ENCODE results near the gene PCNP. TPM values are rescaled to one million over a fixed set of nuclear protein-coding genes. Genes with fewer than 3 reads are reported as not detected.

The PCNP gene
- polyA plus RNA-seq, 1 donor from 2014 or later, result 280 TPM

DNA sequence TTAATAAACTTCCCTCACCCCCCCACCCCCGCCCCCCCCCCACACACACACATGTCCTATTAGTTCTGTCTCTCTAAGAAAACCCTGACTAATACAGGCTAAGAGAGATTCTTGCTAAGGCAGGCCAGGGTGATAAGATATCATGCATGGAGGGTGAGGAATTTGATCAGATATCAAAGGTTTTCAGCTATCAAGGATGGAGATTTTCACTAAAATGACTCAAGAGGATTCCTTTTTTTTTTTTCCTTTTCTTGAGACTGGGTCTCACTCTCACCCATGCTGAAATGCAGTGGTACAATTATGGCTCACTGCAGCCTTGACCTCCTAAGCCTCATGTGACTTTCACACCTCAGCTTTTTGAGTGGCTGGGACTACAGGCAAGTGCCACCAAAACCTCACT lies 46.1 kb upstream of the PCNP start:
- no peak overlapping the region for H3K9ac ChIP-seq (ENCODE audit: low read length)
- H3K9me3 ChIP-seq (ENCODE audit: low read length), result no peaks in the 10 kb centered on the region
- no peak overlapping the region for H2AFZ ChIP-seq (ENCODE audit: low read depth, low read length)
- H3K4me3 ChIP-seq (ENCODE audit: low read length), result no peak overlapping the region
- no peaks in the 10 kb centered on the region for H4K20me1 ChIP-seq (ENCODE audit: insufficient read depth)
- H3K27ac ChIP-seq (ENCODE audit: low read length), result no peak overlapping the region
- no peaks in the 10 kb centered on the region for H3K27me3 ChIP-seq (ENCODE audit: insufficient read depth, low read depth, low read length)
- no peak overlapping the region for H3K4me2 ChIP-seq (ENCODE audit: low read length)
- H3K9me2 ChIP-seq (ENCODE audit: insufficient read depth, low read length), result no peaks in the 10 kb centered on the region
- no peak for TF ChIP-seq REST (IDR thresholded peaks at IDR 0.05; ENCODE audit: borderline replicate concordance)
- no peak for TF ChIP-seq EZH2 (IDR thresholded peaks at IDR 0.05; ENCODE audit: borderline replicate concordance, insufficient read depth, low read length, poor library complexity, severe bottlenecking)
- TF ChIP-seq MXI1 (conservative IDR thresholded peaks at IDR 0.05; ENCODE audit: poor library complexity, severe bottlenecking), result no peak
- TF ChIP-seq, protein P1, sequence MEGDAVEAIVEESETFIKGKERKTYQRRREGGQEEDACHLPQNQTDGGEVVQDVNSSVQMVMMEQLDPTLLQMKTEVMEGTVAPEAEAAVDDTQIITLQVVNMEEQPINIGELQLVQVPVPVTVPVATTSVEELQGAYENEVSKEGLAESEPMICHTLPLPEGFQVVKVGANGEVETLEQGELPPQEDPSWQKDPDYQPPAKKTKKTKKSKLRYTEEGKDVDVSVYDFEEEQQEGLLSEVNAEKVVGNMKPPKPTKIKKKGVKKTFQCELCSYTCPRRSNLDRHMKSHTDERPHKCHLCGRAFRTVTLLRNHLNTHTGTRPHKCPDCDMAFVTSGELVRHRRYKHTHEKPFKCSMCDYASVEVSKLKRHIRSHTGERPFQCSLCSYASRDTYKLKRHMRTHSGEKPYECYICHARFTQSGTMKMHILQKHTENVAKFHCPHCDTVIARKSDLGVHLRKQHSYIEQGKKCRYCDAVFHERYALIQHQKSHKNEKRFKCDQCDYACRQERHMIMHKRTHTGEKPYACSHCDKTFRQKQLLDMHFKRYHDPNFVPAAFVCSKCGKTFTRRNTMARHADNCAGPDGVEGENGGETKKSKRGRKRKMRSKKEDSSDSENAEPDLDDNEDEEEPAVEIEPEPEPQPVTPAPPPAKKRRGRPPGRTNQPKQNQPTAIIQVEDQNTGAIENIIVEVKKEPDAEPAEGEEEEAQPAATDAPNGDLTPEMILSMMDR (IDR thresholded peaks at IDR 0.05; ENCODE audit: poor library complexity, severe bottlenecking), result no peak
- TF ChIP-seq RAD21 (conservative IDR thresholded peaks at IDR 0.05), result no peak
- no peak for TF ChIP-seq TAF1 (IDR thresholded peaks at IDR 0.05; ENCODE audit: low read depth)
- no peak for TF ChIP-seq EP300 (conservative IDR thresholded peaks at IDR 0.05; ENCODE audit: poor library complexity, severe bottlenecking)
- TF ChIP-seq SMC3 (conservative IDR thresholded peaks at IDR 0.05; ENCODE audit: poor library complexity), result no peak
- no peak for TF ChIP-seq POLR2AphosphoS5 (IDR thresholded peaks at IDR 0.05)
- H3K36me3 ChIP-seq (ENCODE audit: insufficient read depth, low read length), result no peaks in the 10 kb centered on the region
- H3F3A ChIP-seq (ENCODE audit: insufficient read depth, low read length, poor library complexity, severe bottlenecking), result no peaks in the 10 kb centered on the region
- H3K79me2 ChIP-seq (replicated peaks; ENCODE audit: insufficient read depth, low read length), result no peaks in the 10 kb centered on the region

- H3K79me2 ChIP-seq (replicated peaks; ENCODE audit: insufficient read depth, low read length), result no peaks in the 10 kb centered on the region
- H3K27me3 ChIP-seq (ENCODE audit: insufficient read depth, low read depth, low read length), result no peaks in the 10 kb centered on the region
- TF ChIP-seq RAD21 (conservative IDR thresholded peaks at IDR 0.05), result no peak
- TF ChIP-seq EZH2 (IDR thresholded peaks at IDR 0.05; ENCODE audit: borderline replicate concordance, insufficient read depth, low read length, poor library complexity, severe bottlenecking), result no peak
- TF ChIP-seq, protein P1 (IDR thresholded peaks at IDR 0.05; ENCODE audit: poor library complexity, severe bottlenecking), result no peak
- no peak for TF ChIP-seq MXI1 (conservative IDR thresholded peaks at IDR 0.05; ENCODE audit: poor library complexity, severe bottlenecking)
- no peak for TF ChIP-seq POLR2AphosphoS5 (IDR thresholded peaks at IDR 0.05)
- no peak for TF ChIP-seq EP300 (conservative IDR thresholded peaks at IDR 0.05; ENCODE audit: poor library complexity, severe bottlenecking)
- no peak for TF ChIP-seq SMC3 (conservative IDR thresholded peaks at IDR 0.05; ENCODE audit: poor library complexity)
- no peak for TF ChIP-seq REST (IDR thresholded peaks at IDR 0.05; ENCODE audit: borderline replicate concordance)
- no peak for TF ChIP-seq TAF1 (IDR thresholded peaks at IDR 0.05; ENCODE audit: low read depth)
- no peaks in the 10 kb centered on the region for H3K9me3 ChIP-seq (ENCODE audit: low read length)
- H4K20me1 ChIP-seq (ENCODE audit: insufficient read depth), result no peaks in the 10 kb centered on the region
- H2AFZ ChIP-seq (ENCODE audit: low read depth, low read length), result no peak overlapping the region
- H3K9me2 ChIP-seq (ENCODE audit: insufficient read depth, low read length), result no peaks in the 10 kb centered on the region
- no peak overlapping the region for H3K4me3 ChIP-seq (ENCODE audit: low read length)
- H3K36me3 ChIP-seq (ENCODE audit: insufficient read depth, low read length), result no peaks in the 10 kb centered on the region
- no peaks in the 10 kb centered on the region for H3F3A ChIP-seq (ENCODE audit: insufficient read depth, low read length, poor library complexity, severe bottlenecking)
- H3K27ac ChIP-seq (ENCODE audit: low read length), result no peak overlapping the region
- H3K9ac ChIP-seq (ENCODE audit: low read length), result no peak overlapping the region
- H3K4me2 ChIP-seq (ENCODE audit: low read length), result no peak overlapping the region
Observed at GRCh38 chr3:101529816-101530685, 43.9 kb upstream of the PCNP start.
